IPS-11a (cell line): Measurements from ENCODE around the gene CSF1.

Experiments used
- H3K4me3 ChIP-seq: one replicate; pipeline ENCODE4 v1.5.1; 2013; ENCODE audit warnings: low read depth, low read length, control low read depth

Gene CSF1

GRCh38 chr1:109882288-109883245, 28.1 kb upstream of the CSF1 start:
- H3K4me3 ChIP-seq = no peak overlapping the region

DNA sequence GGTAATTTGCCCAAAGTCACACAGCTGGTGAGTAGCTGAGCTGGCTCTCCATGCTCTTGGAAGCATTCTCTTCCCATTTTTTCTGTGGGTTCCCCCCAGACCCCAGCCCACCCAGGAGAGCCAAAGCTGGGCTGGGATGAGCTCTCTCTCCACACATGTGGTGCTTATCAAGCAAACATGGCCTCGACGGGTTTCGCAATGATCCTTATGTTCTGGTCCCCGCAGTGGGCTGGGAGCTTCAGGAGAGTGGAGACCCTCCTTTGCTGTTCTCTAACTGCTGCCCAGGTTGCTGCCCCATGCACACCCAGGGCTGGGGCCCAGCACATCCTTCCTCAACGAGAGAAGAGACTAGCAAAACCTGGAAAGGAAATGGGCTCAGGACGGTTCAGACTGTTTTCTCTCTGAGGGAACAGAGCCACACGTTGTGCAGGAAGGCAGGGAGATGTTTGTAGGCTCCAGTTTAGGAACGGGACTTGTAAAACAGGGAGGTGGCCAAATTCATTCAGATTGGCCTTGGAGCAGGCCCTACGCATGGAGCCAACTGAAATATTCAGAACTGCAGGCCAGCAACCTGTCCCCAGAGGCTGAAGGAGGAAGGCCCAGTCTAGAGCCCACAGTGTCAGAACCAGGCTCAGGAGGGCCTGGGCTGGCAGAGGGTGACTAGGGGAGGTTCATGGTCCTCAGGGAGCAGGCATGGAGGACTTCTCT, 27.2 kb upstream of the CSF1 start:
- no peak overlapping the region for H3K4me3 ChIP-seq

DNA sequence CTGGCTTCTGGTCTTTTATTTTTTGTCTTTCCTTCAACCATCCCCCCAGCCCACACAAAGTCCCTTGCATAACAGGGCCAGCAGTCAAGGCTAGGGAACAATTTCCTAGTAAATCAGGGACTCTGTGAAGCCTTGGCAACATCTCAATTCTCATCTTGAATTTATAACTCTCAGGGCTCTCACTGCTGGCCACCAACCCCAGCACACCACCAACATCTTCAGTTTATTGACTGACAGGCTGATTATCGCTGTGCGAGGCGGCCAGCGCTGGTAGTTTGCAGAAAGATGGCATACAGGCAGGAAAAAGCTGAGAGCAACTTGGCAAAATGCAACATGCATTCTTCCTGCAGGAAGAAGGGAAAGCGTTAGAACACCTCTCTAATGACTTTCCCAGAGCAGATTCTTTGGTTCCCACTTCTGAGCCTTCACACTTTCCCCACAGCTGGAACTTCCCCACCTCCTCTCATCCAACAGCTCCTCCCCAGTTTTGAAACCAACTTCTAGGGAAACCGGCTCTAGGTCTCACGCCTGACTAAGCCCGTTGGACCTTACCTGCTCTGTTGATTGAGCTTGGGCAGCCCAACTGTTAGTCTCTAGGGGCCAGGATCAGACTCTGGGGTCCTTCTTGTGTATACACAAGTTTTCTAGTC, 26.3 kb upstream of the CSF1 start:
- H3K4me3 ChIP-seq = no peak overlapping the region

GRCh38 chr1:109885589-109885988, 25.1 kb upstream of the CSF1 start:
- H3K4me3 ChIP-seq = no peak overlapping the region

DNA sequence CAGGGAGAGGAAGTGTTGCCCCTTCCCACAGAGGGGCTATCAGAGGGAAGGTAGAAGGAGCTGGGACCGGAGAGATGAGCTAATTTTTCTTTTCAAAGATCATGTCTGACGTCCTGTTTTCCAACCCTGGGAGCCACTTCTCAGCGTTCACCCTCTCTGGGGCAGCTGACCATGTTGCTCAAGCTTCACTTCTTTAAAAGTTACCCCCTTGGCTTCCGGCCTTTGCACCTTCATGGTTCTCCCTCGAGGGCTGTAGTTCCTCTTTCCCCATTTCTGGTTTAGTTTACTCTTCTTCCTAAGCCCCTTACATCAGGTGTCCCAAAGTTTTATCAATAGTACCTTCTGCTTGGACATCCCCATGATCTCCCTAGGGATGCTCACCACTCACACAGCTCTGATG, 23.8 kb upstream of the CSF1 start:
- no peak overlapping the region for H3K4me3 ChIP-seq

DNA sequence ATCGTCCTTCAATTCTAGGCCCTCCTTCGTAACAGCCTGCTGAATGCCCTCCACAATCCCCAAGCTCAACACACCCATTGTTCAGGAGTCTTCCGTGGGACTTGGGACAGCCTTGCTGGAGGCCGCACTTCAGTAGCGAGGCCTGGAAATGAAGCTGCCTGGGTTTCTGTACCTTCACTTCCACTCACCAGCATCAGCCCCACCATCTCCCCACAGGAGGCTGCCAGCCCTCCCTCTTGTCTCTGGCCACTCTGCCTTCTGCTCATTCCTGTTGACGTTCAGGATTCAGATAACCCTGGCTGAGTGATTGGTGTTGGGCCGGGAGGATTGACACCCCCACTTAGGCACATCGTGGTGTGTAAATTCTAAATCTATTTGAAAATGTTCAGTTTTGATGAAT, 23.4 kb upstream of the CSF1 start:
- no peak overlapping the region for H3K4me3 ChIP-seq

DNA sequence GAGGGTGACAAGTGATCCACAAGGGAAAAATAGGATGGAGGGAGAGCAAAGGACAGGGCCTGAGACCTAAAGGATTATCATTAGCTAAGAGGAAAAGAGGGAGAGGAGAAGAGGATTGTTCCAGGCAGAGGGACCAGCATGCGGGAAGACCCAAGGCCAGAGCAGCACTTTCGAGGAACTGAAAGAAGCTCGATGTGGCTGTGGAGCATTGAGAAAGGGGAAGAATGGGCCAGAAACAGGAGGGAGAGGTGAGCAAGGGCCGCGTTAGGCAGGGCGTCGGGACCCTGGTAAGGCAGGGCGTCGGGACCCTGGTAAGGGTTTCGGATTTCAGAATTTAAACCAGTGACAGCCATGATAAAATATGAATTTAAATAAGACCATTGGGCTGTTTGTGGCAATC, 22.8 kb upstream of the CSF1 start:
- no peak overlapping the region for H3K4me3 ChIP-seq

DNA sequence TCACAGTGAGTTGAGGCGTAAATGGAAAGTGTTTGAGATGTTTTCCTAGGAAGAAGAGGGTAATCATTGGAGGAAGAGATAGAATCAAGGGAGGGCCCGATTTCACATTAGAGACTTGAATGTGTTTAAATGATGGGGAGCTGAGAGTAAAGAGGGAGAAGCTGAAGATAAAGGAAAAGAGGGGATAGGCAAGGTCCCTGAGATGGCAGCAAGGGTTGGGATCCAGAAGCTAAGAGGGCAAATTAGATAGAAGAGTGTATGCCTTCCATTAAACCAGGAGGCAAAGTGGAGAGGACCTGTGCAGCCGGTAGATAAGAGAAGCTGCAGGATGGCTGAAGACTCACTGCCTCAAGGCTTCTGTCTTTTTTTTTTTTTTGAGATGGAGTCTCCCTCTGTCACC, 21.6 kb upstream of the CSF1 start:
- H3K4me3 ChIP-seq = no peak overlapping the region

DNA sequence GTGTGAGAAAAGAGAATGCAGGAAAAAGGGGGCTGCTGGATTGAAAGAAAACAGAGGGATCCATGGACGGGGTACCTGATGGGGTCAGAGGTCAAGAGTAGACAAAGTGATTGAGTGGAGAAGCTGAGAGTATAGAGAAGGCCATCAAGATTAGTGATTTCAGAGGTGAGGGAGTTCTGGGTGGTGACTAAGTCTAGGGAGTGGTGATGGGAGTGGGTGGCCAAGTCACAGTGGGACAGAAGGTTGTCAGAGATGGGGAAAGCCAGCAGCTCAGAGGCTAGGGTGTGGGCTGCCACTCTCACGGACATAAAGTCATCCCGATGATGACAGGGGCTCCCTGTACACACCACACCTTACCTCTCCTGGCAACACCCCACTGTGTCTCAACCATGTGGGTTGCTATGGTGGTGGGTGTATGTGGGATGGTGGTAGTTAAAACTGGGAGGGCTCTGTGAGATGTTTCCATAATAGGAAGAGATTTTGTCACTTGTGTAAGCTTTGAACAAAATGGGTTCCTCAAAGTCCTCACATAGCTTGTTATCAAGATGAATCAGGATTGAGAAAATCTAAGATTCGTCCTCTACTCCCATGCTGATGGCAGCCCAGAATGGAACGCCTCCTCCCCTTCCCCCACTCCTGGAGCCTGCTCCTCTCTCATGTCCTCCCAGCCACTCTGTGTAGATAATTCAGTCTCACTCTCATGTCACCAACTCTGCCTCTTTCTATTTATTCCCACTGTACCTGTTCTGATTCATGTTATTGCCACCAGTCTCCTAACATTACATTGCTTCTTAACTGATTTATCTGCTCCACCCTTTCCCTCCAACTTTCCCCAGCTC, 20.3 kb upstream of the CSF1 start:
- no peak overlapping the region for H3K4me3 ChIP-seq

DNA sequence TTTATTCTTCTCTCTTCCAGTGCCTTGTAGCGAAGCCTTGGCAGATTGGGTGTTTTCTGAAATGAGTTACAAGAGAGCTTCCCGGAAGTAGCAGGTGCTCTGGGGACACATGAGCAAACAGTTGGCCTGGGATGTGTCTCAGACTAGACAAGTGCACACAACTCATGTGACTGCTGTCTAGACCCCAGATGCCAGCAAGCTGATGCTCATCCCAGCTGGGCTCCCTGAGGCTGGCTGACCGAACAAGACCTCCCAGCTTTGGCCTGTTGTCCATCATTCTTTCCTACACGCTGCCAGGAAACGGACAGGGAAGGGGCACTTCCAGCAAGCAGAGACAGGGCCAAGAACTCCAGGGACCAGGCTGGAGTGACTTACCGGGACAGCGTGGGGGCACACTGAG, 18.7 kb upstream of the CSF1 start:
- no peak overlapping the region for H3K4me3 ChIP-seq

- no peak overlapping the region for H3K4me3 ChIP-seq
Measured at GRCh38 chr1:109892561-109893368, 17.9 kb upstream of the CSF1 start.

- no peak overlapping the region for H3K4me3 ChIP-seq
Measured at GRCh38 chr1:109893532-109894171, 17.0 kb upstream of the CSF1 start.

DNA sequence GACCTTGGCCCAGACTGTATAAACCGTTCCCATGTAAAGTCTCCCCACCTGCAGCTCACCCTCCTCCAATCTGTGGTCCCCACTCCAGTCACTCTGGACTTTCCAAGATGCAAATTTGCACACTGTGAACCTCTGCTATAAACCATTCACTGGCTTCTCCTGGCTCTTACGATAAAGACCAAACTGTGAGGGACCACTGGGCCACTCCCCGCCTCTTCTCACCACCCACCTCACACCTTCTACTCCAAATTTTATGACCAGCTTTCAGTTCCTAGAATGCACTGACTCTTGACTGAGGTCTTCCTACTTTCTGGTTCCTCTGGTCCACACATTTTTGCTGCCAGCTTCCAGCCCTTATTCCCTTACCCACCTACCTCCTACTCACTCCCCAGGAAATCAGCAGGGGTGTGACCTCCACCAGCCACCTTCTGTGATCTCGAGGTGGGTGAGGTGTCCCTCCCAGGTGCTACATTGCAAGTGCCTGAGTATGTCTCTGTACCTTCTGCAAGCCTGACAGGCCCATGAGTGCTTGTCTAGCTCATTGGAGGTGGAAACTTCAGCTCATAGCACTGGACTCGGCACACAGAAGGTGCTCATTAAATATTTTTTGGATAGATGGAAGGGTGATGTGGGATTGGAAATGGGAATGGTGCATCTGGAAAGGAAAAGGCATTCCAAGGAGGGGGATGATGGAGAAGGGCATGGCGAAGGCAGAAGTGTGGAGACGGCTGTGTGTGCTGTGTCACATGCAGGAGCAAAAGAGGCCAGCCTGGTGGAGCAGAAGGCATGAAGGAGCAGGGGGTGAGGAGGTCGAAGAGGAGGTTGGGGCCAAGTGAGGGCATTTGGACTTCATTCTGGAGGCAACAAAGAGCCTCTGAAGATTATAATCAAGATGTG, 15.6 kb upstream of the CSF1 start:
- no peak overlapping the region for H3K4me3 ChIP-seq

DNA sequence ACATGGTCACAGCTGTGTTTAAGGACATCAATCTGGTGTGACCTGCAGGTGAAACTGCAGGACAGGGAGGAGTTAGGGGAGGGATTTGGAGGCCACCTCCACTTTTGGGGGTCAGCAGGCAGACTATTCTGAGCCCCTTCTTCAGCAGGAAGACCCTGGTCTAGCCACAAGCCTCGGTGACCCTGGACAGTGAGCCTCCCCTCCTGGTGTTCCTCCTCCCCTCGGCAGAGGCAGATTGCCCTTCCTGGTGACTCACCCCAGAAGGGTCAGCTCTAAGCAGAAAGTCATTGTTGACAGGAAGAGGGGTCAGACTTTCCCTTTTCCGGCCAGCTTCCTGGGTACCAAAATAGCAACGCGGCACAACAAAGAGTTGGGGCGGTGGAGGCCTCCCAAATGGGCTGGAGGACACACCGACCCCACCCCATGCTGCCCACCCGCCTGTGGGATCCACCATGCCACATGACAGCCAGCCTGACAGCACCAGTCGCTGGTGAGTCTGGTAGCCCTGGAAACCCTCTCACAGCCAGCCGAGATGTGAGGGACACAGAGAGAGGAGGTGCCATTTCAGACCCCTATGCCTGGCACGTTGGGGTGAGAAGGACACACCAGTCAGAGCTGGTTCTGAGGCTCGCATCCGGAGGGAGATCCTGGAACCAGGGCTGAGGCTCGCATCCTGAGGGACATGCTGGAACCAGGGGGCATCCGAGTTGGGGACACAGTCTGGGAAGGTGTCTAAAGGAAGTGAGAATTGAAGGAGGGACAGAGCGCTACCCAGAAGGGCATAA, 14.7 kb upstream of the CSF1 start:
- no peak overlapping the region for H3K4me3 ChIP-seq

DNA sequence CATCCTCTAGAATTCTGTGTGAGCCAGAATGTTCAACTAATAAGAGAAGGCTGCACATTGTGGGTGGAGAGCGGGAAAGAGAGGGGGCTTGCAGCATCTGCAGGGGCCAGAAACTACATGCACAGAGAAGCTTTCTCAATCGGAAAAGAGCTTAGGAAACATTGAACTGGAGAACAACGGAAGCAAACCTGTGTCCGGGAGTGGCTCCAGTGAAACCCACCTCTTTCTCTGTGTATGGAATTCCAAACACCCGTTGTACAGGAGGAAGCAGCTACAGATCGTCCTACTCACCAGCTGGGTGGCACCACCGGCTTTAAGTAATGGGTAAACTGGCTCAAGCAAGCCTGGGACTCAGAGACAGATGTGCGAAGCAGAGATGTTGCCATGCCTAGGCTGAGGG, 14.0 kb upstream of the CSF1 start:
- H3K4me3 ChIP-seq = no peak overlapping the region

DNA sequence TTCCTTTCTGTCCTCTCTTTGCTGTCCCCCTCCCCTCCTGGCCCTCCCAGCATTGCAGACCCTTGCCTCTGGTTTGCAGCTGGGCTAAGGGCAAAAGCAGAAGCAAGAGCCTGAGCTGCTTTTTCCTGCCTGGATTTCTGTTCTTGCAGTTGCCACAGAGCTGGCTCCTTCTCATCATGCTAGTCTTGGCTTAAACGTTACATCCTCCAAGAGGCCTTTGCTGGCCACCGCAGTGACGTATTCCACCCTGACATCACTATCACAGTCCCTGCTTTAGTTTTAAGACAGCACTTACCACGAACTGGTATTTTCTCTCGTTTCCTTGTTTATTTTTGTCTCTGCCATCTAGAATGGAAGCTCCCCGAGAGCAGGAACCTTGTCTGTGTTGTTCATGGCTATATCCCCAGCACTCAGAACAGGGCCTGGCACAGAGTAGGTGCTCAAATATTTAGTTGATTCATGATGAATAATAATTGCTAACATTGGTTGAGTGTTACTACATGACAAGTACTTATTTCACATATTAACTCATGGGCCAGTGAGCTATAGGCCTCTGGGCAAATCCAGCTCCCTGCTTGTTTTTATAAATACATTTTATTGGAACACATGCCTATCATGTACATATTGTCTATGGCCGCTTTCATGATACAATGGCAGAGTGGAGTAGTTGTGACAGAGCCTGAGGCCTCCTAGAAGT, 13.2 kb upstream of the CSF1 start:
- no peak overlapping the region for H3K4me3 ChIP-seq

DNA sequence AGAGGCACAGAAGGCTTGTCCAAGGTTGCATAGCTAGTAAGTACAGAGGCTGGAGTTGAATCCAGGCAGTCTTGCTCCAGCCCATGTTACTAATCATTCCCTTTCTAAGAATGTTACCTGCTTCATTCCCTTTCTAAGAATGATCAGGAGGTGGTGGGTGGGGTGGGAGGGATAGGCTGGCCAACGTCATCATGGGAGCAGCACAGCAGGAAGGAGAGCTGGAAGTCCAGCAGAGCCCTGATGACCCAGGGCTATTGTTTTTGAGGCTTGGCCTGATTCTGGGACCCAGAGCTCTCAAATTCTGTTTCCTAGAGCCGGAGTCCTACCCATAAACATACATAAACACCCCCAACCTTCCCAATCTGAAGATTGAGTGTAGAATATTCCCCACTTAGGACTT, 11.8 kb upstream of the CSF1 start:
- no peak overlapping the region for H3K4me3 ChIP-seq
